Spleen (tissue), 7 donors: ENCODE data around the gene ZNF148.

Experiments used
- CTCF ChIP-seq, 11 experiments: fragments of 200-600 bp in 7 of 11; fragments of 450-650 bp in 4 of 11; sonication (generic) in 4 of 11; IDR thresholded peaks in 8 of 11; conservative IDR thresholded peaks in 3 of 11; 1 replicate in 7 of 11; 2 replicates in 4 of 11; pipeline versions ENCODE4 v1.4.0 to v1.8.0; 2016 to 2021; ENCODE audit warnings: antibody characterized with exemption in 11 of 11, inconsistent platforms in 4 of 11, mild to moderate bottlenecking in 1 of 11
- POLR2AphosphoS5 ChIP-seq, 3 donors: sonication (generic); formaldehyde crosslinking; IDR thresholded peaks; one replicate each; pipeline ENCODE4 v1.5.1; 2017; ENCODE audit warnings: antibody characterized with exemption in 3 of 3
- donor health status: DM: no; HTN: no; CAD: no; lungs with moderate emphysema.
- donor health status: DM: no; HTN: no; CAD: no.
- donor health status: DM: no; HTN: no; CAD: no.

DNA sequence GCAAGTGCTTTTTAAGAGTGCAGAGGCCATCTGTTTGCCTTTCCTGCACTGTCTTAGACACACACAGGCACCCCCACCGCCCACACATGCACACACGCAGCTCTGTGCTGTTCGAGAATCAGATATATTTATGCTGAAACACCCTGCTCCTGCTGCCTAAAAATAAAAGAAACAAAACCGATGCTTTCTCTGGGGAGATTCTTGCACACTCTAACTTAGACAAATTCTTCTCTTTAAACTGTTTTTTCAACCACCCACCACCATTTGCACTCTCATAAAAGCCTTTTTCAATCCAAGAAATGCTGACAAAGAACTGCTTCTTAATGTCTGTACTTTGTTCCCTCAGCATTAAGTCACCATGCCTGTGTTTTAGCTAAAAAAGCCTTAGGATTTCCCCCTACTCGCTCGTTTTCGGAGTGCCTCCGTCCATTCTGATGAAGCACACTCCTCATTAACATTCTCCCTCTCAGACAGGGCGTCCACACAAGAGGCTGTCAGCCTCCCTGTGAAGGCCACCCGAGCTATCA lies 188.8 kb downstream of the ZNF148 start:
- TF ChIP-seq CTCF (IDR thresholded peaks at IDR 0.05 in 8 of 11, conservative IDR thresholded peaks at IDR 0.05 in 3 of 11) (no peak), POLR2AphosphoS5 (IDR thresholded peaks at IDR 0.05) (no peak)
